PFSK-1 (cell line): ENCODE results near the gene OR4D1.

ENCODE experiments used
- FOXP2 ChIP-seq: optimal IDR thresholded peaks from 2 replicates; pipeline ENCODE3; 2011; ENCODE audit warnings: borderline replicate concordance, control low read depth, inconsistent platforms; ENCODE audit not compliant: insufficient read depth; ENCODE audit errors: extremely low read length, extremely low read depth
- POLR2AphosphoS5 ChIP-seq: IDR thresholded peaks from 2 replicates; pipeline ENCODE4 v1.6.1; 2012; ENCODE audit warnings: low read depth, mild to moderate bottlenecking, control low read depth, low read length, moderate library complexity
- REST ChIP-seq, 2 experiments: IDR thresholded peaks; 2 replicates each; pipeline versions ENCODE4 v1.6.1 to v1.8.0; 2011 to 2012; ENCODE audit warnings: low read depth in 2 of 2, low read length in 2 of 2, control low read depth in 1 of 2, inconsistent platforms in 1 of 2, mild to moderate bottlenecking in 1 of 2, moderate library complexity in 1 of 2; ENCODE audit not compliant: insufficient read depth in 1 of 2
- SIN3A ChIP-seq: IDR thresholded peaks from 2 replicates; pipeline ENCODE4 v1.6.1; 2012; ENCODE audit warnings: mild to moderate bottlenecking, low read length, moderate library complexity, borderline replicate concordance; ENCODE audit not compliant: insufficient read depth
- TAF1 ChIP-seq: IDR thresholded peaks from 2 replicates; pipeline ENCODE4 v1.6.1; 2012; ENCODE audit warnings: low read length, control low read depth, borderline replicate concordance; ENCODE audit not compliant: insufficient read depth

DNA sequence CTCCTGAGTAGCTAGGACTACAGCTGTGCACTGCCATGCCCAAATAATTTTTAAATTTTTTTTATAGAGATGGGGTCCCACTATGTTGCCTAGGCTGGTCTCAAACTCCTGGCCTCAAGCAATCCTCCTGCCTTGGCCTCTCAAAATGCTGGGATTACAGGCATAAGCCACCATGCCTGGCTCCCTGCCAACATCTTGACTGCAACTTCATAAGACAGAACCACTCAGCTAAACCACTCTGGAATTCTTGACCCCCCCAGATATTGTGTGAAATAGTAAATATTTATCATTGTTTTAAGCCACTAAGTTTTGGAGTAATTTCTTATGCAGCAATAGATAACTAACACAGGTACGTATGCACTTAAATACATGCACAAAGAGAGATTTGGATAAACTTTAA, 39.0 kb upstream of the OR4D1 start:
- TF ChIP-seq SIN3A (no peak), POLR2AphosphoS5 (no peak), REST (IDR thresholded peaks at IDR 0.05; ENCODE audit: insufficient read depth in 1 of 2, low read depth in 2 of 2, low read length in 2 of 2) (no peak), TAF1 (no peak), FOXP2 (no peak)
